GM06990 (cell line): ENCODE measurements around the gene PLCD3.

ENCODE experiments used
- DNase-seq: peaks from one replicate; pipeline ENCODE4 v3.0.0-alpha.2; 2011; ENCODE audit not compliant: insufficient read length; ENCODE audit errors: extremely low read depth
- H3K27me3 ChIP-seq: replicated peaks from 2 replicates; pipeline ENCODE4 v1.6.0; 2011; ENCODE audit warnings: low read length; ENCODE audit not compliant: control insufficient read depth, insufficient read depth
- H3K36me3 ChIP-seq: 2 replicates; pipeline ENCODE4 v1.5.1; 2011; ENCODE audit warnings: low read length; ENCODE audit not compliant: control insufficient read depth, insufficient read depth
- H3K4me3 ChIP-seq: replicated peaks from 2 replicates; pipeline ENCODE4 v1.5.1; 2011; ENCODE audit warnings: low read depth, mild to moderate bottlenecking, control low read depth, low read length
- TF ChIP-seq, protein P1 (sequence below): IDR thresholded peaks from 2 replicates; pipeline ENCODE4 v1.5.1; 2011; ENCODE audit warnings: low read length, control low read depth, mild to moderate bottlenecking, inconsistent platforms; ENCODE audit not compliant: insufficient read depth, poor library complexity, severe bottlenecking

The PLCD3 gene

GRCh38 chr17:45171338-45172231, 39.3 kb upstream of the PLCD3 start:
- DNase-seq, result no peak
- Histone ChIP-seq H3K36me3 (peaks cover 2% of the 10 kb centered on the region), H3K27me3 (no peaks in the 10 kb centered on the region), H3K4me3 (no peak overlapping the region)
- TF ChIP-seq, protein P1, sequence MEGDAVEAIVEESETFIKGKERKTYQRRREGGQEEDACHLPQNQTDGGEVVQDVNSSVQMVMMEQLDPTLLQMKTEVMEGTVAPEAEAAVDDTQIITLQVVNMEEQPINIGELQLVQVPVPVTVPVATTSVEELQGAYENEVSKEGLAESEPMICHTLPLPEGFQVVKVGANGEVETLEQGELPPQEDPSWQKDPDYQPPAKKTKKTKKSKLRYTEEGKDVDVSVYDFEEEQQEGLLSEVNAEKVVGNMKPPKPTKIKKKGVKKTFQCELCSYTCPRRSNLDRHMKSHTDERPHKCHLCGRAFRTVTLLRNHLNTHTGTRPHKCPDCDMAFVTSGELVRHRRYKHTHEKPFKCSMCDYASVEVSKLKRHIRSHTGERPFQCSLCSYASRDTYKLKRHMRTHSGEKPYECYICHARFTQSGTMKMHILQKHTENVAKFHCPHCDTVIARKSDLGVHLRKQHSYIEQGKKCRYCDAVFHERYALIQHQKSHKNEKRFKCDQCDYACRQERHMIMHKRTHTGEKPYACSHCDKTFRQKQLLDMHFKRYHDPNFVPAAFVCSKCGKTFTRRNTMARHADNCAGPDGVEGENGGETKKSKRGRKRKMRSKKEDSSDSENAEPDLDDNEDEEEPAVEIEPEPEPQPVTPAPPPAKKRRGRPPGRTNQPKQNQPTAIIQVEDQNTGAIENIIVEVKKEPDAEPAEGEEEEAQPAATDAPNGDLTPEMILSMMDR, result no peak

DNA sequence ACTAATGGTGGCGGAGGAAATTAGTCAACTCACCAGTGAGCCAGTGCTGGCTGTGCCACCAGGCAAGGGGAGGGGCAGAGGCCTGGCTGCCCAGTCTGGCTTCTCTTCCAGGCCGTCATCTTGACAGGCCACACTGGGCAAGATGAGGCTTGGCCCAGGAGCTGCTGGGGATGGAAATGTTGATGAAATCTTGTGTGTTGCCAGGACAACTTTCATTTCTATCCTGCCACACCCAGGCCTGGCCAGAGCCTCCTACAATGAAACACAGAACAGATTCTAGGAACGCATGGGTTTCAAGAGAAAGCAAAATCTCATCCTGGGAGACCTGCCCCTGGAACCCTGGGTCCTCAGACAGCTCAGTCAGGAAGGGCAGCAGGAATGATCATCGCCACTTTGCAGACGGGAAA, 38.6 kb upstream of the PLCD3 start:
- Histone ChIP-seq H3K27me3 (no peaks in the 10 kb centered on the region), H3K36me3 (peaks cover 2% of the 10 kb centered on the region), H3K4me3 (no peak overlapping the region)
- TF ChIP-seq, protein P1, result no peak
- no peak for DNase-seq

DNA sequence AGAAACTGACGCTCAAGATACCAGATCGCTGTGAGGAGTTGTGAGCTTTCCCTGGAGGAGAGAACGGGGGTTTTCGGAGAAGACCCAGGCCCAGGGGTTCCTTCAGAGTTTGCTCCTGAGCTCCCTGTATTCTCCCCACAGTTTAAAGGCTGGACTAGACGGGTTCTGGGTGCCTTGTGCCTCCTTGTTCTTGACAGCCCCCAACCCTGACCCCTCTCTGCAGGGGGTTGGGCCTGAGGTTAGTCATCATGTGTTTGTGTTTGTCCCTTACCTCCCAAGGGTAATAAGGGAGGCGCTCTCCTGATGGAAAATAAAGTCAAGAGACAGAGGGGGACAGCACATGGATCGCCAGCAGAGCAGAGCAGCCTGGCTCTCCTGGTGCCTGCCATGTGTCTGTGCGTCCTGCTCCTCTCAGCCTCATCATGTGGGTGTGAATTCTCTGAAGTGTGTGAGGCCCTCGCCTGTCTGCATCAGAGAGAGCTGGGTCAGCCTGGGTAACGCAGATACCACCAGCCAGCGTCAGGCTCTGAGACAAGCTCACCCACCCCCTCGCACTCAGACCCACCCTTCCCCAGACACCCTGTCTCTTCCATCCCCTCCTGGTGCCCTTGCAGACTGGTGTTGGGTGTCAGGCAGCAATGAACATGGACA, 38.1 kb upstream of the PLCD3 start:
- Histone ChIP-seq H3K27me3 (no peaks in the 10 kb centered on the region), H3K4me3 (no peak overlapping the region), H3K36me3 (peaks cover 2% of the 10 kb centered on the region)
- TF ChIP-seq, protein P1, result no peak
- DNase-seq, result no peak

GRCh38 chr17:45168991-45169752, 36.9 kb upstream of the PLCD3 start:
- H3K4me3 ChIP-seq, result no peak overlapping the region
- peaks cover 5% of the 10 kb centered on the region for H3K36me3 ChIP-seq
- TF ChIP-seq, protein P1, result no peak
- no peak for DNase-seq
- no peaks in the 10 kb centered on the region for H3K27me3 ChIP-seq

DNA sequence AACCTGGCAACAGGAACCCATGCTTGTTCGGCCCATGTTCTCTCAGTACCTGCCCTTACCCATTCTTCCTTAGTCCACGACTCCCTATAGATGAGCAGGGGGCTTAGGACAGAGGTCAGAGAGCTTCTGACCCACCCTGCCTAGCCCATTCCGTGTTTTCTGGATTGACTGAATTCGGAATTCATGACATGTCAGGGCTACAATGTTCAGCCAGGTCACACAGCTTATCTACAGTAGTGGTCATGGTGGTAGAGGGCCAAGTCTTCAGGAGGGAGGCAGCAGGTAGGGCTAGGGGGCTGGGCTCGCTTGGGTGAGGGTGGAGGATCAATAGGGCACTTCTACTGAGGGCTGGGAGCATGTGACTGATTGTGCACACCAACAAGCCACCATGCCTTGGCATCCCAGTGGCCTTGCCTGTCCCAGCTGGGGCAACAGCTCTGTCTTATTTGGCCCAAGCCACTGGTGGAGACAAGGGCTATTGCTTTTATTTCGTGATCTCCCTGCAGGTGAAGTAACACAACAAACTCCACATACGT, 32.5 kb upstream of the PLCD3 start:
- DNase-seq, result no peak
- Histone ChIP-seq H3K36me3 (peaks cover 5% of the 10 kb centered on the region), H3K4me3 (no peak overlapping the region), H3K27me3 (no peaks in the 10 kb centered on the region)
- TF ChIP-seq, protein P1, result no peak
